MM.1S (cell line): ENCODE results near the gene KCNQ1.

Source experiments
- DNase-seq: peaks from one replicate; pipeline ENCODE4 v3.0.0-alpha.2; 2015
- H2AFZ ChIP-seq: fragments of 300-600 bp; sonication (generic); 2 replicates; pipeline ENCODE4 v1.6.0; 2016; ENCODE audit warnings: antibody characterized with exemption, low read length
- H3F3A ChIP-seq: fragments of 300-600 bp; sonication (generic); 2 replicates; pipeline ENCODE4 v1.6.1; 2016; ENCODE audit warnings: mild to moderate bottlenecking, antibody characterized with exemption, low read length, moderate library complexity, mixed read lengths; ENCODE audit not compliant: insufficient read depth
- H3K27ac ChIP-seq: fragments of 300-600 bp; sonication (generic); 2 replicates; pipeline ENCODE4 v1.5.1; 2016; ENCODE audit warnings: mild to moderate bottlenecking, low read length
- H3K27me3 ChIP-seq: fragments of 300-600 bp; sonication (generic); replicated peaks from 2 replicates; pipeline ENCODE4 v1.6.0; 2016; ENCODE audit warnings: low read length; ENCODE audit not compliant: insufficient read depth
- H3K36me3 ChIP-seq: fragments of 300-600 bp; sonication (generic); replicated peaks from 2 replicates; pipeline ENCODE4 v1.6.1; 2016; ENCODE audit warnings: mild to moderate bottlenecking, low read length, mixed read lengths; ENCODE audit not compliant: insufficient read depth
- H3K4me1 ChIP-seq: fragments of 300-600 bp; sonication (generic); 2 replicates; pipeline ENCODE4 v1.6.1; 2016; ENCODE audit warnings: low read length, mixed read lengths
- H3K4me2 ChIP-seq: fragments of 300-600 bp; sonication (generic); 2 replicates; pipeline ENCODE4 v1.6.0; 2016; ENCODE audit warnings: low read depth, low read length
- H3K4me3 ChIP-seq: fragments of 300-600 bp; sonication (generic); 2 replicates; pipeline ENCODE4 v1.5.1; 2016; ENCODE audit warnings: low read length, mixed read lengths
- H3K79me2 ChIP-seq: fragments of 300-600 bp; sonication (generic); 2 replicates; pipeline ENCODE4 v1.6.1; 2016; ENCODE audit warnings: mixed run types, low read length, mixed read lengths
- H3K9ac ChIP-seq: fragments of 300-600 bp; sonication (generic); 2 replicates; pipeline ENCODE4 v1.6.1; 2016; ENCODE audit warnings: low read length, mixed read lengths
- H3K9me2 ChIP-seq: fragments of 300-600 bp; sonication (generic); replicated peaks from 2 replicates; pipeline ENCODE4 v1.6.1; 2016; ENCODE audit warnings: mild to moderate bottlenecking, low read length, mixed read lengths; ENCODE audit not compliant: insufficient read depth
- H3K9me3 ChIP-seq: fragments of 300-600 bp; sonication (generic); replicated peaks from 2 replicates; pipeline ENCODE4 v1.6.1; 2016; ENCODE audit warnings: mild to moderate bottlenecking, low read length, mixed read lengths; ENCODE audit not compliant: insufficient read depth
- H4K20me1 ChIP-seq: fragments of 300-600 bp; sonication (generic); 2 replicates; pipeline ENCODE4 v1.6.1; 2016; ENCODE audit warnings: mild to moderate bottlenecking, low read length, moderate library complexity, mixed read lengths; ENCODE audit not compliant: insufficient read depth
- CTCF ChIP-seq: fragments of 300-600 bp; sonication (generic); IDR thresholded peaks from 2 replicates; pipeline ENCODE4 v1.5.1; 2016; ENCODE audit warnings: antibody characterized with exemption, low read length, mixed read lengths
- EZH2 ChIP-seq: fragments of 300-600 bp; sonication (generic); optimal IDR thresholded peaks from 2 replicates; pipeline ENCODE3; 2017; ENCODE audit warnings: low read depth, mild to moderate bottlenecking, antibody characterized with exemption, low read length, mixed read lengths
- EZH2phosphoT487 ChIP-seq: fragments of 300-600 bp; sonication (generic); IDR thresholded peaks from 2 replicates; pipeline ENCODE4 v1.6.1; 2018; ENCODE audit warnings: antibody characterized with exemption, low read length

KCNQ1 gene

GRCh38 chr11:2562890-2563212 is 118.0 kb downstream of the KCNQ1 start:
- H2AFZ ChIP-seq = no peak overlapping the region
- no peak for DNase-seq
- no peaks in the 10 kb centered on the region for H3K9me3 ChIP-seq
- H4K20me1 ChIP-seq = no peaks in the 10 kb centered on the region
- H3K9ac ChIP-seq = no peak overlapping the region
- TF ChIP-seq EZH2phosphoT487 (no peak), EZH2 (no peak), CTCF (no peak)
- H3F3A ChIP-seq = no peaks in the 10 kb centered on the region
- no peak overlapping the region for H3K4me2 ChIP-seq
- H3K27ac ChIP-seq = no peak overlapping the region
- no peaks in the 10 kb centered on the region for H3K9me2 ChIP-seq
- no peaks in the 10 kb centered on the region for H3K27me3 ChIP-seq
- H3K36me3 ChIP-seq = no peaks in the 10 kb centered on the region
- H3K4me1 ChIP-seq = no peaks in the 10 kb centered on the region
- H3K79me2 ChIP-seq = no peaks in the 10 kb centered on the region
- H3K4me3 ChIP-seq = no peak overlapping the region

- Histone ChIP-seq H4K20me1 (no peaks in the 10 kb centered on the region), H3K9ac (no peak overlapping the region), H2AFZ (no peak overlapping the region), H3F3A (no peaks in the 10 kb centered on the region), H3K9me3 (no peaks in the 10 kb centered on the region), H3K27ac (no peak overlapping the region), H3K27me3 (no peaks in the 10 kb centered on the region), H3K36me3 (no peaks in the 10 kb centered on the region), H3K9me2 (no peaks in the 10 kb centered on the region), H3K4me1 (no peaks in the 10 kb centered on the region), H3K4me3 (no peak overlapping the region), H3K4me2 (no peak overlapping the region), H3K79me2 (no peaks in the 10 kb centered on the region)
- DNase-seq = no peak
- TF ChIP-seq EZH2 (no peak), EZH2phosphoT487 (no peak), CTCF (no peak)
These were observed 118.6 kb downstream of the KCNQ1 start for GRCh38 chr11:2563213-2564007.

DNA sequence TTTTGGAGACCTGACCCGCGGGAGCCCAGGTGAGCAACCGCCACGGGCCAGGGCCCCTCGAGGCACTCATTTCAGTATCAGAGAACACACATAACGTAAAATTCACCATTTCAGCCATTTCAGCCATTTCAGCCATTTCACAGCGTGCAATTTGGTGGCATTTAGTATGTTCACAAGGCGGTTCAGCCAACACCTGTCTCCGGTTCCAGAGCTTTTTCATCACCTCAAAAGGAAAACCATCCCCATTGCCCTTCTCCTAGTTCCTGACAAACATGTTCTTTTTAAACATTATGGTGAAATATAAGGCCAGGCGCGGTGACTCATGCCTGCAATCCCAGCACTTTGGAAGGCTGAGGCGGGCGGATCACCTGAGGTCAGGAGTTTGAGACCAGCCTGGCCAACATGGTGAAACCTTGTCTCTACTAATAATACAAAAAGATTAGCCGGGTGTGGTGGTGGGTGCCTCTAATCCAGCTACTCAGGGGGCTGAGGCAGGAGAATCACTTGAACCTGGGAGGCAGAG is 119.3 kb downstream of the KCNQ1 start:
- DNase-seq = no peak
- Histone ChIP-seq H3K4me1 (peaks cover under 1% of the 10 kb centered on the region; the same call in 1 of the 2 replicates), H3K27ac (no peak overlapping the region), H3K36me3 (no peaks in the 10 kb centered on the region), H3K79me2 (no peaks in the 10 kb centered on the region), H3K4me3 (no peak overlapping the region), H3K9ac (no peak overlapping the region), H3K4me2 (no peak overlapping the region), H3K27me3 (no peaks in the 10 kb centered on the region), H2AFZ (no peak overlapping the region), H3F3A (no peaks in the 10 kb centered on the region), H3K9me2 (no peaks in the 10 kb centered on the region), H3K9me3 (no peaks in the 10 kb centered on the region), H4K20me1 (no peaks in the 10 kb centered on the region)
- TF ChIP-seq EZH2 (no peak), CTCF (no peak), EZH2phosphoT487 (no peak)
